NCI-H146 treated with DMSO at 0.1 percent for 48 hours (cell line): Measurements from ENCODE around the gene HOXA5.

ENCODE experiments used
- DNase-seq: peaks from one replicate; lab custom pipeline; 2025; ENCODE audit not compliant: unreplicated experiment; lab: John Stamatoyannopoulos, UW

Gene HOXA5

DNA sequence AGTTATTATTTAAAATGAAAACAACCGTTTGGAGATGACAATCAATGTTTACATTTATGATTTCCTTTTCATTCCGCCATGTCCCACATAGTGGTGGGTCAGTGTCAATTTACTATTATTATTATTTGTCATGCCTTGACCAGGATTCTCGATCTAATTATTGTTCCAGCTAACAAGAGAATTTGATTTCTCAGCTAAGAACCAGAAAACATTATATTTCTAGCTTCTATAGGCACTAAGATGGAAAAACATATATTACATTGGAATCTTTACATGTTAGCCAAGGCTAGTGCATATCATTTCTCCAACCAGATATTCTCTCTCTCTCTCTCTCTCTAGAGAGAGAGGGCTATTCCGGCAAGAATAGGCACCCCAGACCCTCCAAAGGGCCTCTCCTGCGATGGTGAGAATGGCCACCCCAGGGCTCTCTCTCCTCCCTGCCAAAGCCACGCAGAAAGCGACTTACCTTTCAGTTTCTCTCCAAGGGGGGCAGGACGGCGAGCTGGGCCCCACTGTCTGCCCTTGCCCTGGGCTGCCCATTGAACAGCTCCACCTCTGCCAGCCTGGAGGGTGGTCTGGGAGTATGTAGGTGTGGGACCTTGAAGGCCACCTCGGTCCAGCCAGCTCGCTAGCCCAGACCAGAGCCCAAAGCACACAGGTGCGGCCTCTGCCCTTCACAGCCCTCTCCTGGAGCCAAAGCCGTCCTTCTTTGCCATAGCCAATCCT, 6.5 kb upstream of the HOXA5 start:
- no peak for DNase-seq

DNA sequence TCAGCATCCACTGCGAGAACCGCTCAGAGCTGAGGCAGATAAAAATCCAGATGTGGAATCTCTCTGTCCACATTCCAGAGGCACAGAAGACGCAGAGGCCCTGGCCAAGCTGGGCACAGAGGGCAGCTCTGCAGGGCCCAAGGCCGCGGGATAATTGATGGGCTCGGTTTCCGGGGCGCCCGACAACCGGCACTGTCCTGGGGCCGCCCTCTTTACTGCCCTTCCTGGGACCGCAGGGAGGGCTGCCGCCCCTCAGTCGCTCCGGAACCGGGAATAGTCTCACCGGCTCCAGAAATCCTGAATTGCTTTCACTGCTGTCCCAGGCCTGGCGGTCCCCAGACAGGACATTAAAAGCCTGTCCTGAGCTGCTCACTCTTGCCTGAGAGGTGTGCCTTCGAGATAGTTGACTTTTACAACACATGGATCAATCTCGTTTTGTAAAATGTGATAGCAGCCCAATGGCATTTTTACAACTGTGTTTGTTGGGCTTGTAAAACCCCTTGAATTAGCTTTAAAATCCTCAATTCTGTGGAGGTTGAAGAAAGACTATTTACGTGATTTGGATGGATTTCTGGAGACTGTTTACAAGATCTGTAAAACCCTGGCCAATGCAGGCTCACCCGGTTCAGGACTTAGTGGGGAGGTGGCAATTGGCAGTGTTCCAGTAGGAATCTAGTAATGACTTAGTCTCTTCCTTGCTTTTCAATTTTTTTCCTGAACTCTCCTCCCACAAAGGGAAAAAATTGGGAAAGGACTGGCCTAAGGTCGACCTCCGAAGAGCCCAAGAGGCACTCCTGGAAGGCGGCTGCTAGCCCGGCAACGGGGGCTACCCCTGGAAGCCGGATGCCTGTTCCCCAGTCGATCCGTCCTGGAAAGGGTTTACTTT, 5.5 kb upstream of the HOXA5 start:
- DNase-seq: no peak

DNA sequence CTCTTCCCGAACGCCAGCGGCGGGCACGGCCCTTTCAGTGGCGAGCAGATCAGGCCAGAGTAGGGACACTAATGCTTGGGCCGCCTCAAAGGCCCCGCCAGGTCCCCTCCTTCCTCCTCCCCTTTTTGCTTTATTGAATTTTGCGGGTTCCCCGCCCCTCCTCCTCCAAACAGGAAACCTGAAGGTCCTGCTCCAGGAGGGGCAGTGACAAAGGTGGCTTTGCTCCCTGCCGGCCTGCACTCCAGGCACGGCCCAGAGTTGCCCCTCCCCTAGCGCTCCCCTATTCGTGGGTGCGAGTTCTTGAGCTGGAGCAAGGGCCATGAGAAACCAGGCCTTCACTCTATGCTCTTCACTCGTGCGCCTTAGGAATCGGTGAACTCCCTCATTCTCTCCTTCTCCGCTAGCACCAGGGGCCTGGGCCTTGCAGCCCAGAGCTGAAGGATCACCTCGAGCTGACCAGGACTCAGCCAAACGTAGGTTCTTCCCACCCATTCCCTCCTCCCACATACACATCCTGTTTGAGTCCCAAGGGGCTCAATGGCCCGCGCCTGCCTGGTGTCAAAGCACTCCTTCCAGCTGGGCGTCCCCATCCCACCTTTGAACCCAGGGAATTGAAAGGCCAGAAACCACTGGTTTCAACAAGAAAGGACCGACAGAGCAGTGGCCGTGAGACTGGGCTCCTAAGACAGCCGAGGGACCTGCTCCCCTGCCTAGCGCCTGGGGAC, 4.7 kb upstream of the HOXA5 start:
- DNase-seq: no peak

DNA sequence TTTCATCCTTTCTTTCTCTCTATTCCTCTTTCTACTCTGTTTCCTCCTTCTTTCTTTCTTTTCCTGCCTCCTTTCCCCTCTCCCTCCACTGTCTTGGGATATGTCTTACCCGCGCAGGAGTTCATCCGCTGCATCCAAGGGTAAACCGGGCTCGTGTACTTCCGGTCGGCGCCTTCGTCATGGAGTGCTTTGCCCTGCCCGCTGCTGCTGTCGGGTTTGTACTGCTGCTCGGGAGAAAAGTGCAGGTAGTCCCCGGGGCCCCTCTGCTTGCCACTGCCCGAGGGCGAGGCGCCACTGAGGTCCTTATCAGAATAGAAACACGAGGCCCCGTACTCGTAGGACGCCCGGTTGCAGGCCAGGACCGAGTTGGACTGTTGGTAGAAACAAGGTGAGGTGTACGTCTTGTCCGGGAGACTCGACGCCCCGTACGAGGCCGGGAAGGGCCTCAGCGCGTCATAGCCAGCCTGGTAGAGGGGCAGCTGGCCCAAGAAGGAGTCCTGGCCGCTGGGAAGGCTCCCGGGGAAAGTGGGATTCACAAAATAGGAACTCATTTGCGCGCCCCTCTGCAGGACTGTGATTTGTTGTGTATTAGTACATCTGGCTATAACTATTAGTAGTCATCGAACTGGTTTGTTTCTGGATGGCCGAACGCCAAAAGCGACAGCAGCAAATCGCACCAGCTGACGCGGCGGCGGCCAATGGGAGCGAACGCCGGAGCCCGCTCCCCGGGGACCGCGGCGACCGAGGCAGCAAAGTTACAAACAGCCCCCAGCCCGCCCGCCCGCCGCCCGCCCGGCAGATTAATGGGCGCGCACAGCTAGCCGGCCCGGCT, 3.9 kb upstream of the HOXA5 start, which contains the start of gene HOXA6:
HOXA6 (minus strand) TSS at position 576 of the 832 bp plus-strand sequence; CDS start at position 551, 25 bp downstream.
- peak; percentile 42 for DNase-seq

DNA sequence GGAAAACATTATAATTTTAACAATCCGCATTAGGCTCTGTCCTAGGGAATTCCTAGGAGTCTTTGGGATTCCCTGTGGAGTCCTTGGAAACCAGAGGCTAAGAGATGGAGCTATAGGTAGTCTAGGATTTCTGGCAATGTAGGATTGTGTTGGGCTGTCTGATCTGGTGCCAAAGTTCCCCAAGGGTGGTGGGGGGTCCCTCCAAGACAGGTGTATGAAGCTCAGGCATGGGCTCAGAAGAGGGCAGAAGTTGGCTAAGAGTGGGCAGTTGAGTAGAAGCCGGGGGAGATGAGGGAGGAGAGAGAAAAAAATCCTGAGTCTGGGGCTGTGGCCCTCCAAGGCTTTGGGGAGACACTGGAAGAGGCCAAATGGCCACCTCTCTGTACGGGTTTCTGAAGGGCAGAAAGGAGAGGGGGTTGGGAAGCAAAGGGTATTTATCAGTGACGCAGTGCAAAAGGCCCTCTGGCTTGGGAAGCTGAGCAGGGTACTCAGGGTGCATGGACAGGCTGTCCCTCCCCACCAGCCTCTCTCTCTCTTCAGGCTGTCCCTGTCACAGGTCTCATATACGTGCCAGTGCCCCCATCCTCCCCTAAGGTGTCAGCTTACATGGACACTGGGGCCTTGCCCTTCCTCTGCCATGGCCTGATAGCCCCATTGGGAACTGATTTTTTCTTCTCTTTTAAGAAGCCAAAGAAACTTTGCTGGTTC, 3.2 kb upstream of the HOXA5 start:
- no peak for DNase-seq

DNA sequence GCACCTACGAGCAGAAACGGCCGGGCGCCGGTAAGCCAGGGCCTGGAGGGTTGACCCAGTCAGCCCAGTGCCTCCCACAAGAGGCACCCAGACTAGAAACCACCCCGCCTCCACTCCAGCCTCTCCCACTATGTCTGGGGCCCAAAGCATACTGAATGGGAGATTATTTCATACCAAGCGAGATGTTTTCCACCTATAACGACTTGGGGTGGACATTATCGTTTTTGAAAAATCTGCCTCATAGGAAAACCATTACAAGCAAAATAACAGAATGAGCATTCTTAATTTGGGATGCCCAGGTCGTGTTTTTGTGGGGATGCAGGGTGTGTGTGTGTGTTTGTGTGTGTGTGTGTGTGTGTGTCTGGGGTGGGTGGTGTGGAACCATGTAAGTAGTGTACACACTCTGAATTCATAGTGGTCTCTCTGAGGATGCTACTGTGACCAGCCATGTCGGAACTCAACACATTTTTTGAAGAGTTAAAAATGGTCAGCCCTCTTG, 2.5 kb upstream of the HOXA5 start:
- DNase-seq: no peak

DNA sequence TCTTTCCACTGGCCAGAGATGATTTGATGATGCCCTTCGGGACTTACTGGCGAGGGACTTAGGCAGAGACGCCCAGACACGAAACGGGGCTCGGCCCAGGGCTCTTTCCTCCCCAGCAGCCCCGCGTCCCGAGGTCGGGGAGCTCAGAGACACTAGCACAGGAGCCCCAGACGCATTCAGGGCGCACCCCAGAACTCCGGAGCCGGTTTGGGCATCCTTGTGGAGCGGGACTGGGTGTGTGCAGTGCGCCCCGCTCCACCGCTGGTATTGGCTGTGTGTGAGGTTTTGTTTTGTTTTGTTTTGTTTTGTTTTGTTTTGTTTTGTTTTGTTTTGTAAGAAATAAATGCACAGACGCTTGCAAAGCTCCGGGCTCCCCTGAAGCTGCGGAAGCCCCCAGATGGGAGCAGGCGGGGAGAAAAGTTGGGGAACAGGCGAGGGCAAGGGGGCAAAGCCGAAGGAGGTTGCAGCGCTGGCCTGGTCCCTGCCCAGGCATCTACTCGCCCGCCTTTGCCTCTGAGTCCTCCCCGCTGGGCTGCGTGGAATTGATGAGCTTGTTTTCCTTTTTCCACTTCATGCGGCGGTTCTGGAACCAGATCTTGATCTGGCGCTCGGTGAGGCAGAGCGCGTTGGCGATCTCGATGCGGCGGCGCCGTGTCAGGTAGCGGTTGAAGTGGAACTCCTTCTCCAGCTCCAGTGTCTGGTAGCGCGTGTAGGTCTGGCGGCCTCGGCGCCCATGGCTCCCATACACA, 1.9 kb upstream of the HOXA5 start:
- no peak for DNase-seq

DNA sequence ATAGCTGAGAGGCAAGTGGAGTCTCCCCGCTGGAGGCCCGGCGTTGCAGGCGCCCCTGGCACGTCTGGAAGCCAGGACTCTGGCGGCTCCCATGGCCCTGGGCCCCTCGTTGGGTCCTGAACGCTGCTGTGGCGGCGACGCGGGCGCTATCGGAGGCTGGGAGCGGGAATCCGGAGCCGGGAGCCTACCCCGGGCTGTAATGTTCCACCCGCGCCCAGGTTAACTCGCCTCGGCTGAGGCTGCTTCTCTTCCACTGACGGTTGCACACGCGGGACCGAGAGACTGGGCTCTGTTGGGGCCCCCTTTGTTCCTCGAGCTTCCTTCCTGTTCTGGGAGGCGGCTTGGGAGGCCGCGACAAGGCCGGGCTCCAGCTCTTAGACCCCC, 1.3 kb upstream of the HOXA5 start:
- no peak for DNase-seq

DNA sequence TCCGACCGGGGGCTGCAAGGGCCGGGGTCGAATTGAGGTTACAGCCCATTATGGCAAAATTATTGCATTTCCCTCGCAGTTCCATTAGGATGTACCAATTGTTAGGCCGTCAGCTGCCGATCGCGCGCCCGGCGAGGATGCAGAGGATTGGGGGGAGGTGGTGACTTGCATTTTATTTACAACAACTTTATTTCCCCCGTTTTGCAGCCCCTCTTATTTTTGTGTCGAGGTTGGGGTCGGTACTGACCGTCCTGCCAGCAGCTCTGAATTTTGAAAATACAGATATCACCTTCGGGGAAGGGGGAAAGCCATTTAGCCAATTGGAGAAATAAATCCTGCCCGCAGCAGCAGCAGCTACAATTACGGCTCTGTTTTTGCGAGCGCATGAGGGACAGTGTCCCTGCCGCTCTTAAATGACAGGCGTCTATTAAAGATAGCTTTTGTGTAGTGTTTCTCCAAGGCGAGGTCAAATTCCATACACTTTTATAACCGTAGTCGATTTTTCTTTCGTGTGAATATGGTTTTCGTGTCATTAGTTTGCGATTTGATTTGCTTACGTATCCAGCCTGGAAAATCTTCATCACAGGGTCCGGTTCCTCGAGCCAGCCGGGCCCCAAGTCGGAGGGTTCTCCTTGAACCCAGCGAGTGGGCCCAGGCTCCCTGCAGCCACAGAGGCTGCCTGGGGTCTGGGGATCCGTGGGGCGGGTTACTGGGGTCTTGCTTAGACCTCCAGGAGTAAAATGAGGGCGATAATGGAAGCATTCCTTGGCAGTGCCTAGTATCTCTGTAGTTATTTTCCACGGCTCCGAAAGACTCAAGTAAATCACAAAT, 684 bp upstream of the HOXA5 start:
- no peak for DNase-seq

DNA sequence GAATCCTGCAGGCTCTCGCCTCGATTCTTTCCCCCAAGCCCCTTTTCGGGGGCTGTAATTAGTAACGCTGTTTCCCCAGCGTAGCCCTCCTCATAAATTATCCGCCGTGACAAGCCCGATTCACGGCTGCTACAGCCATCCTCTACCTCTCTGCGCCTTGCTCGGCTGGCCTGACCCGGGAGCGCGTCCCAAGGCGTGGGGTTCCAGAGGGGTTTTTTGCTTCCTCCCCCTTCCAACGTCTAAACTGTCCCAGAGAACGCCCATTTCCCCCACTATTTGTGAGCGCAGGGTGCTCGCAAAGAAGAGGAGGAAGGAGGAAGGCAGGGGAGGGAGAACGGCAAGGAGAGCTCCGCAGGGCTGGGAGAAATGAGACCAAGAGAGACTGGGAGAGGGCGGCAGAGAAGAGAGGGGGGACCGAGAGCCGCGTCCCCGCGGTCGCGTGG, 880 bp downstream of the HOXA5 start:
- DNase-seq: no peak

DNA sequence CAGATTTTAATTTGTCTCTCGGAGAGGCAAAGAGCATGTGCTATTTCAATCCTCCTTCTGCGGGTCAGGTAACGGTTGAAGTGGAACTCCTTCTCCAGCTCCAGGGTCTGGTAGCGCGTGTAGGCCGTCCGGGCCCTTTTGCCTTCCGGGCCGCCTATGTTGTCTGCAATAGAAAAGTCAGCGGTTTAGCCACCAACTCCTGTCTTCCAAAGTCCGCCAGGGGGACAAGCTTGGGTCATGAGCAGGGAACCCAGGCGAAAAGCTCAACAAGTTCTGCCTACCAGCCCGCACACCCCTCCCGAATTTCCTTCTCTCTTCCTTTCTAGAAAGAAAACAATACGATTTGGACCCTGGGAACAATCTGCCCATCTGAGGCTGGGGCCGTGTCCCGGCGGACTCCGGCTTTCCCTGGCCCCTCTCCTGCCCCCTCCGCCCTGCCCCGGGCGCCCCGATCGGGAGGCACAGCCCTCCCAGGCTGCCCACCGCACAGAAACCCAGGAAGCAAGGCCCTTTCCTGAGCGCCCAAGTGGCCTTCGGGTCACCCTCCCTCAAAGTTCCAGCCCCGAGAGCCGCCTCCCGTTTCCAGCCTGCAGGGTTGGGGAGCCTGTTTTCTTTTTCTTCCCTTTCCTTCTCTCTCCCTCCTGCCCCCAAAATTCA, 1.4 kb downstream of the HOXA5 start:
- no peak for DNase-seq

DNA sequence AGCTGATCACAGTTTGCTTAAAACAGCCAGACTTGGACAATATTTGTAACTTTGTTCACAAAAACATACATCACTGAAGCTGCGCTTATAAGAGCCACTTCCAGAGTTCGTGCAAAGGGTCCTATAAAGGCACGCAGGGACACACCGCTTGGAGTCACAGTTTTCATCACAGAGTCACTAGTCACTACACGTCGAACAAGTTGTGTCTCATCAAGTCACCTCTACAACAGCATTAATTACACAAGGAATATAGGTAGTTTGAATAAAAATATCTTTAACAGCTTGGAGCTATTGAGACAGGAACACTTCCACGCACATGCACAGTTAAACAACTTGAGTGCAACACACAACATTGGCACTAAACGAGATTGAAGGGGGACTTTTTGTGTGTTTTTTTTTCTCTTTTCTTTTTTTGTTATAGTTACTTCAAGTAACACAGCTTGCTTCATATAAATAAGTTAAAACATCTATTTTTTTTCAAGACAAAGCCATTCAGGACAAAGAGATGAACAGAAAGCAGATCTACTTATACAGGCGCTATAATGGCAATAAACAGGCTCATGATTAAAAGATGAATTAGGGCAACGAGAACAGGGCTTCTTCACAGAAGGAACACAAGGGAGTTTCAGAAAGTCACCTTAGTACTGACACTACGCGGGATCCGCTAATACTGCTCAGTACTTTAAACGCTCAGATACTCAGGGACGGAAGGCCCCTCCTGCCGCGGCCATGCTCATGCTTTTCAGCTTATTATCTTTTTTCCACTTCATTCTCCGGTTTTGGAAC, 2.2 kb downstream of the HOXA5 start:
- DNase-seq: no peak

DNA sequence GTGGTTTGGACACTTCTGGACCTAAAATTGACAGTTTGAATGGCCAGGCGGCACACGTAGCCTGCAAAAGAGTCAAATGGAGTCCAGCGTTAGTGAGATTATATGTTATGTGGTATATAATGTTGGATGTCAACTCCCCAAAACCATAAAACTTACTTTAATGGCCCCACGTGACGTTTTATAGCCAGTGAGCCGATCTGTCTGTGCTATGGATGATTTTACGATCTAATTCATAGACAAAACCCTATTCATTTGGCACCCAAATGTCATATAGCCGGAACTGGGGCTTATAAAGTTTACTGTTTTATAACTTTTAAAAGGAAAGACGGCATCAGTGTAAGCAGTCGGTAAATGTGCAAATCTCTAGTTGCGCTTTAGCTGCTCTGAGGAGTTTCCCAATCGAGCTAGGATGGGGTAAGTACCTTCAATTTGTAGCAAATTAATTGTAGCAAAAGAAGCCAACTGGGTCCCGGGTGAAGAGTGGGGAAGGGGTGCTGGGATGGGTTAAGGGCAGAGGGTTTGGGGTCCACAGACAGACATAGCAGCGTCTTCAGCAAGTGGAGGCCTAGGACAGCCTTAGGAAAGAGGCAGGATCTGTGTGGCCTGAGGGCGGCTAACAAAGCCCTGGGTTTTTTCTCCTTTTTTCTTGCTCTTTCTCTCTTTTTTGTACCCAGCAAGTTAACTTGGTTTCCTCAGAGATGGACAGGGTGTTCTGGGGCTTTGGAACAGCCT, 3.2 kb downstream of the HOXA5 start:
- DNase-seq: no peak

DNA sequence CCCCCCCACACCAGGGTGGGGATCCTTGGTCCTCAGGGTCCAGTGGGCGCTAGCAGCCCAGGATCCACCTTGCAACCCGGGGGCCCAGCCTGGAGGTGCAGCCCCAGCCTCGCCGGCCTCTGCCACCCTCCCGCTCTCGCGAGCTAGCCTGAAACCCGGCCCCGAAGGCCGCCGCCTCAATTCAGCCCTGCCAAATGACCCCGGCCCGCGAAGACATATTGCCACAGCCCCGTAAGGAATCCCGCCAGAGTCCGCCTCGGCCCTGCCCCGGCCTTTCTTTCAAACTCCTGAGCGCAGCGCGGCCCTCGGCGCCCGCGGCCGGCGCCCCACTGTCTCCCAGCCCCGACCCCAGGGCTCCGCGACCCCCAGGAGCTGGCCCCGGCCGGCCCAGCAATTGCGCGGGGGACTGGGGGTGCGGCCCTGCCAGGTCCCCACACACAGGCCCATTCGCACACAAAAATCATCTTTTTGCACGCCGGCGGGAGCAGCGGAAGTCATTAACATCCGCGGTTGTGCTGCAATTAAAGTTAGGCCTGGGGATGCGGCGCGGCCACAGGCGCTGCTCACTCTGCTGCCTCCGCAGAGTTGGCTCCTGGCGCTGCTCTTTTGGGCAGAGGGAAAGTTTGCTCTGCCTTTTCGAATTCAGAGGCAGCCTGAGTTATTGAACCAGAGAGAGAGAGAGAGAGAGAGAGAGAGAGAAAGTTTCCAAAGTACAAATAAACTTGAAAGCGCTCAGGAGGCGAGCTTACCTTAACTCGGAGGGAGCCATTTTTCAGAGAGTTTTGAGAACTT, 4.0 kb downstream of the HOXA5 start:
- no peak for DNase-seq

DNA sequence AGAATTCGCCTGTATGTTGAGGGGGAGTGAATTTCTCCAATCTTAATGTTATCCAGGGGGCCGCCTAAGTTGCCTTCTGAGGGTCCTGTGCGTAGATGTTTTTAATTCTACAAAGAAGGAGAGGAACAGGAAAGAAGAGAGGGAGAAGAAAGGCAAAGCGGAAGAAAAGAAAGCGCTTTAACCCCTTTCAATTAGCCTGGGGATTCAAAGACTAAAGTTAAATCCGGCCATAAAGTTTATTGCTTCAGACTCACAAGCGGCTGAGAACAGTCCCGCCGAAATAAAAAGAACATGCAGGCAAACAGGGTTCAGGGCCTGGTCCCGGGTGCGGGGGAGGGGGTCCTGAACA, 4.5 kb downstream of the HOXA5 start:
- no peak for DNase-seq

DNA sequence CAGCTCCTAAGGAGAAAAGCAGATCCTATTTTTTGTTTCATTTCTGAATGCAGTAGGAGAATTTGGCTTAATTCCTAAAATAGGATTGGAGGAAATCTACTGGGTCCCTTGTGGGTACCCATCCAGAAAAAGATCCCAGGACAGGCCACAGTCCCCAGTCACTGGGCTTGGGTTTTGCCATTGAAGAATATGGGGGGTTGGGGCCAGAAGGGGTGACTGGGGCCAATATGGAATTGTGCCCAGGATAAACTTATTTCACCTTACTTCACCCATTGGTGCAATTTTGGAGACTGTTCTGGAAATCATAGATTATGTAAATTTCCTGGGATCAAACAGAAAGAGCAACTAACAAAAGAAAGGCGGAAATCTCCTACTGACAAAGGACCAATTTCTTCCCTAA, 5.0 kb downstream of the HOXA5 start:
- no peak for DNase-seq
